ENCODE results near the gene ADRM1.

GRCh38 chr20:62255976-62256375 is 46.8 kb upstream of the ADRM1 start:
- TF ChIP-seq POLR2A (IDR thresholded peaks at IDR 0.05) (no peak), CTCF (IDR thresholded peaks at IDR 0.05) (no peak)
